WTC11 (cell line): ENCODE results near the gene TYSND1. TPM values are rescaled to one million over a fixed set of nuclear protein-coding genes. Genes with fewer than 3 reads are reported as not detected.

Experiments used
- ATAC-seq: fragments of 200-7000 bp; cut with Tn5 transposase; 2 replicates; pipeline ENCODE4 v1.10.0; 2021; ENCODE audit warnings: mild to moderate bottlenecking, moderate library complexity
- CTCF ChIA-PET: fragments of 300-600 bp; sonication (Branson Sonifier 250); formaldehyde crosslinking; loops from one replicate; lab custom pipeline; 2021; ENCODE audit warnings: antibody characterized with exemption; lab: Charles Lee
- POLR2A ChIA-PET: fragments of 350-600 bp; sonication (Branson Sonifier 250); formaldehyde crosslinking; loops from one replicate; lab custom pipeline; 2021; ENCODE audit warnings: antibody characterized with exemption; lab: Charles Lee
- DNase-seq: peaks from one replicate; pipeline ENCODE4 v3.0.0; 2021; ENCODE audit warnings: low spot score
- H3K27ac Mint-ChIP-seq: 2 replicates; pipeline ENCODE4 v1.8.0; 2021; ENCODE audit warnings: mixed read lengths
- H3K27me3 Mint-ChIP-seq: 2 replicates; pipeline ENCODE4 v1.8.0; 2021; ENCODE audit warnings: low read depth, mild to moderate bottlenecking, moderate library complexity, mixed read lengths
- H3K36me3 Mint-ChIP-seq: 2 replicates; pipeline ENCODE4 v1.8.0; 2021; ENCODE audit warnings: mixed read lengths
- H3K4me1 Mint-ChIP-seq: 2 replicates; pipeline ENCODE4 v1.8.0; 2022; ENCODE audit warnings: mixed read lengths
- H3K4me3 Mint-ChIP-seq: 2 replicates; pipeline ENCODE4 v1.8.0; 2021; ENCODE audit warnings: mild to moderate bottlenecking, moderate library complexity, mixed read lengths
- H3K9me3 Mint-ChIP-seq: 2 replicates; pipeline ENCODE4 v1.8.0; 2021; ENCODE audit warnings: mixed read lengths
- MYBL2 ChIP-seq: sonication (generic); formaldehyde crosslinking; IDR thresholded peaks from 2 replicates; pipeline ENCODE4 v1.8.1; 2023; ENCODE audit warnings: mild to moderate bottlenecking, moderate library complexity, missing genetic modification reagents
- NR2C2 ChIP-seq: sonication (generic); formaldehyde crosslinking; IDR thresholded peaks from 2 replicates; pipeline ENCODE4 v1.8.0; 2022; ENCODE audit warnings: mild to moderate bottlenecking, missing genetic modification reagents
- SP1 ChIP-seq: sonication (generic); formaldehyde crosslinking; conservative IDR thresholded peaks from 2 replicates; pipeline ENCODE4 v1.8.1; 2022; ENCODE audit warnings: missing genetic modification reagents
- TEAD1 ChIP-seq: sonication (generic); formaldehyde crosslinking; IDR thresholded peaks from 2 replicates; pipeline ENCODE4 v1.8.0; 2022; ENCODE audit warnings: mild to moderate bottlenecking, missing genetic modification reagents
- TEAD4 ChIP-seq: sonication (generic); formaldehyde crosslinking; IDR thresholded peaks from 2 replicates; pipeline ENCODE4 v1.8.0; 2022; ENCODE audit warnings: mild to moderate bottlenecking, missing genetic modification reagents
- TP53 ChIP-seq: sonication (generic); formaldehyde crosslinking; IDR thresholded peaks from 2 replicates; pipeline ENCODE4 v1.8.1; 2023; ENCODE audit warnings: mild to moderate bottlenecking, missing genetic modification reagents
- ZBTB21 ChIP-seq: sonication (generic); formaldehyde crosslinking; IDR thresholded peaks from 2 replicates; pipeline ENCODE4 v1.8.1; 2023; ENCODE audit warnings: mild to moderate bottlenecking, missing genetic modification reagents, borderline replicate concordance
- total RNA-seq: library from RNA; stranded (reverse); gene quantifications from 3 replicates; pipeline ENCODE4 v1.2.3, GENCODE V29; 2021
- TF ChIP-seq, protein P1 (sequence below): sonication (generic); formaldehyde crosslinking; IDR thresholded peaks from 2 replicates; pipeline ENCODE4 v1.8.0; 2023; ENCODE audit warnings: missing genetic modification reagents, mild to moderate bottlenecking, borderline replicate concordance
- TF ChIP-seq, protein P2 (sequence below): sonication (generic); formaldehyde crosslinking; IDR thresholded peaks from 2 replicates; pipeline ENCODE4 v1.8.0; 2022; ENCODE audit warnings: mild to moderate bottlenecking, missing genetic modification reagents
- TF ChIP-seq, protein P3 (sequence below): fragments of 250-450 bp; sonication (Bioruptor Pico); IDR thresholded peaks from 2 replicates; pipeline ENCODE4 v1.8.0; 2021; ENCODE audit warnings: mild to moderate bottlenecking
- TF ChIP-seq, protein P4 (sequence below): sonication (generic); formaldehyde crosslinking; IDR thresholded peaks from 2 replicates; pipeline ENCODE4 v1.8.0; 2023; ENCODE audit warnings: mild to moderate bottlenecking, missing genetic modification reagents

The TYSND1 gene
- total RNA-seq, 1 experiment from 2014 or later = 18.9 TPM

DNA sequence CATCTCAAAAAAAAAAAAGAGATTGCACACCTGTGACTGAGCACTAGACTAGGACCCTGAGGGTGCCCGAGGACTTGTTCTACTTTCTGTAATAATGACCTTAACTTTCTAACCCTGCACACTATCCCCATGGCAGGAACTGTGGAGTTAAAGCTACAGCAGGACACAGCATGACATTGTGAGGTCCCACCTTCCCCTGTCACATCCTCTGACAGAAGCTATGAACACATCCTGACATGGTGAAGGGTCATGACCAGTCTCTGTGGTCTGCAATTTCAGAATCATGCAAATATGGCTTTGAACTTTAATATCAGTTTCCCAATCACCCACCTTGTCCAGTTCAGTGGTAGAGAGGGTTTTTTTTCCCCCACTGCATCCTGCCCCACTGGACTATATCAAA lies 42.3 kb upstream of the TYSND1 start:
- Mint-ChIP-seq H3K36me3 (no peaks in the 10 kb centered on the region), H3K27ac (no peak overlapping the region), H3K4me1 (peaks cover 9% of the 10 kb centered on the region), H3K4me3 (no peak overlapping the region), H3K9me3 (no peaks in the 10 kb centered on the region), H3K27me3 (peaks cover 4% of the 10 kb centered on the region; the same call in 1 of the 2 replicates)
- POLR2A ChIA-PET = no interaction called here
- no peak for DNase-seq
- no peak for TF ChIP-seq ZBTB21 (CRISPR knock-in tag)
- no peak for TF ChIP-seq SP1 (CRISPR knock-in tag)
- no peak for TF ChIP-seq MYBL2
- CTCF ChIA-PET = no interaction called here
- ATAC-seq = no peak

DNA sequence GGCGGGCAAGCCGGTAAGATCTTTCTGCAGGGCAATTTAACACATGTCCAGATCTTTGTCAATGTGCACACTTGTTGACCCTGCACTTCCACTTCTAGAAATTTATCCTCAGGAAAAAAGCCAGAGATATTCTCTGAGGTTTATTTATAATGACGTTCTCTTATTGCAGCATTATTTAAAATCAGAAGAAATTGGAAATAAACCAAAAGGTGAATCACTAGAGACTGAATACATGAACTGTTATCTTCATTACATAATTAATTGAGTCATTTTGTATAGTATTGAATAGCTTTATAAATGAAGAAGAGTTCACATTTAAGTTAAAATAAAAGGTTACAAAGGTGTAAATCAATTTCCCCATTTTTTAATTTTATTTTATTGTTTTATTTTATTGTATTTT lies 40.1 kb upstream of the TYSND1 start:
- Mint-ChIP-seq H3K4me3 (no peak overlapping the region), H3K9me3 (no peaks in the 10 kb centered on the region), H3K27ac (no peak overlapping the region), H3K36me3 (no peaks in the 10 kb centered on the region), H3K27me3 (peaks cover 8% of the 10 kb centered on the region; the same call in 1 of the 2 replicates), H3K4me1 (peaks cover 2% of the 10 kb centered on the region)
- ATAC-seq = no peak
- ChIA-PET POLR2A (no interaction called here), CTCF (no interaction called here)
- TF ChIP-seq, protein P1, sequence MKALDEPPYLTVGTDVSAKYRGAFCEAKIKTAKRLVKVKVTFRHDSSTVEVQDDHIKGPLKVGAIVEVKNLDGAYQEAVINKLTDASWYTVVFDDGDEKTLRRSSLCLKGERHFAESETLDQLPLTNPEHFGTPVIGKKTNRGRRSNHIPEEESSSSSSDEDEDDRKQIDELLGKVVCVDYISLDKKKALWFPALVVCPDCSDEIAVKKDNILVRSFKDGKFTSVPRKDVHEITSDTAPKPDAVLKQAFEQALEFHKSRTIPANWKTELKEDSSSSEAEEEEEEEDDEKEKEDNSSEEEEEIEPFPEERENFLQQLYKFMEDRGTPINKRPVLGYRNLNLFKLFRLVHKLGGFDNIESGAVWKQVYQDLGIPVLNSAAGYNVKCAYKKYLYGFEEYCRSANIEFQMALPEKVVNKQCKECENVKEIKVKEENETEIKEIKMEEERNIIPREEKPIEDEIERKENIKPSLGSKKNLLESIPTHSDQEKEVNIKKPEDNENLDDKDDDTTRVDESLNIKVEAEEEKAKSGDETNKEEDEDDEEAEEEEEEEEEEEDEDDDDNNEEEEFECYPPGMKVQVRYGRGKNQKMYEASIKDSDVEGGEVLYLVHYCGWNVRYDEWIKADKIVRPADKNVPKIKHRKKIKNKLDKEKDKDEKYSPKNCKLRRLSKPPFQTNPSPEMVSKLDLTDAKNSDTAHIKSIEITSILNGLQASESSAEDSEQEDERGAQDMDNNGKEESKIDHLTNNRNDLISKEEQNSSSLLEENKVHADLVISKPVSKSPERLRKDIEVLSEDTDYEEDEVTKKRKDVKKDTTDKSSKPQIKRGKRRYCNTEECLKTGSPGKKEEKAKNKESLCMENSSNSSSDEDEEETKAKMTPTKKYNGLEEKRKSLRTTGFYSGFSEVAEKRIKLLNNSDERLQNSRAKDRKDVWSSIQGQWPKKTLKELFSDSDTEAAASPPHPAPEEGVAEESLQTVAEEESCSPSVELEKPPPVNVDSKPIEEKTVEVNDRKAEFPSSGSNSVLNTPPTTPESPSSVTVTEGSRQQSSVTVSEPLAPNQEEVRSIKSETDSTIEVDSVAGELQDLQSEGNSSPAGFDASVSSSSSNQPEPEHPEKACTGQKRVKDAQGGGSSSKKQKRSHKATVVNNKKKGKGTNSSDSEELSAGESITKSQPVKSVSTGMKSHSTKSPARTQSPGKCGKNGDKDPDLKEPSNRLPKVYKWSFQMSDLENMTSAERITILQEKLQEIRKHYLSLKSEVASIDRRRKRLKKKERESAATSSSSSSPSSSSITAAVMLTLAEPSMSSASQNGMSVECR (CRISPR knock-in tag) = no peak
- TF ChIP-seq, protein P2, sequence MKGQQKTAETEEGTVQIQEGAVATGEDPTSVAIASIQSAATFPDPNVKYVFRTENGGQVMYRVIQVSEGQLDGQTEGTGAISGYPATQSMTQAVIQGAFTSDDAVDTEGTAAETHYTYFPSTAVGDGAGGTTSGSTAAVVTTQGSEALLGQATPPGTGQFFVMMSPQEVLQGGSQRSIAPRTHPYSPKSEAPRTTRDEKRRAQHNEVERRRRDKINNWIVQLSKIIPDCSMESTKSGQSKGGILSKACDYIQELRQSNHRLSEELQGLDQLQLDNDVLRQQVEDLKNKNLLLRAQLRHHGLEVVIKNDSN (CRISPR knock-in tag) = no peak
- TF ChIP-seq NR2C2 (CRISPR knock-in tag) = no peak
- TF ChIP-seq TEAD1 (CRISPR knock-in tag) = no peak
- TF ChIP-seq, protein P3, sequence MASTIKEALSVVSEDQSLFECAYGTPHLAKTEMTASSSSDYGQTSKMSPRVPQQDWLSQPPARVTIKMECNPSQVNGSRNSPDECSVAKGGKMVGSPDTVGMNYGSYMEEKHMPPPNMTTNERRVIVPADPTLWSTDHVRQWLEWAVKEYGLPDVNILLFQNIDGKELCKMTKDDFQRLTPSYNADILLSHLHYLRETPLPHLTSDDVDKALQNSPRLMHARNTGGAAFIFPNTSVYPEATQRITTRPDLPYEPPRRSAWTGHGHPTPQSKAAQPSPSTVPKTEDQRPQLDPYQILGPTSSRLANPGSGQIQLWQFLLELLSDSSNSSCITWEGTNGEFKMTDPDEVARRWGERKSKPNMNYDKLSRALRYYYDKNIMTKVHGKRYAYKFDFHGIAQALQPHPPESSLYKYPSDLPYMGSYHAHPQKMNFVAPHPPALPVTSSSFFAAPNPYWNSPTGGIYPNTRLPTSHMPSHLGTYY (CRISPR knock-in tag) = no peak
- DNase-seq = no peak

DNA sequence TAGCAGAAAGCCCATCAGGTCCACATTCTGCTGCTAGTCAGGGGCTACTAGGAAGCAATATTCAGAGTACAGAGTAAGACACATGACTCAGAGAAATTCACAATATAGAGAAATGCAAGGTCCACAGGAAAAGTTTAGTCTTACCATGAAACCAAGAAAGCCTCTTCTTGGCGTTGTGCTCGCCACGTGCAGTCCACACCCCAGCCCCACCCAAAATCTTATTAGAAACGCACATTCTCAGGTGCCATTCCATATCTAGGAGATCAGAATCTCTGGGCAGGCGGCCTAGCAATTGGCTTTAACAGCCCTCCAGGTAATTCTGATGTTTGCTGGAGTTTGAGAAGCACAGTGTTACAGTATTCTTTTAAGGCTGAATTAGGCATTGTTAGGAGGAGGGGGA lies 39.6 kb upstream of the TYSND1 start:
- peaks cover 2% of the 10 kb centered on the region; the same call in 1 of the 2 replicates for H3K9me3 Mint-ChIP-seq
- DNase-seq = no peak
- no peak overlapping the region for H3K27ac Mint-ChIP-seq
- no peak for ATAC-seq
- peaks cover 8% of the 10 kb centered on the region; the same call in 1 of the 2 replicates for H3K27me3 Mint-ChIP-seq
- ChIA-PET CTCF (interaction anchor here (1.4 to 2.0 kb wide), 2 partner anchors 40 to 69 kb away, joined by 4 to 5 read pairs; partner anchors contain the start of gene TYSND1), POLR2A (no interaction called here)
- no peak overlapping the region for H3K4me3 Mint-ChIP-seq
- no peaks in the 10 kb centered on the region for H3K4me1 Mint-ChIP-seq
- H3K36me3 Mint-ChIP-seq = no peaks in the 10 kb centered on the region
- no peak for TF ChIP-seq TP53 (CRISPR knock-in tag)
- no peak for TF ChIP-seq TEAD4 (CRISPR knock-in tag)
- TF ChIP-seq, protein P4, sequence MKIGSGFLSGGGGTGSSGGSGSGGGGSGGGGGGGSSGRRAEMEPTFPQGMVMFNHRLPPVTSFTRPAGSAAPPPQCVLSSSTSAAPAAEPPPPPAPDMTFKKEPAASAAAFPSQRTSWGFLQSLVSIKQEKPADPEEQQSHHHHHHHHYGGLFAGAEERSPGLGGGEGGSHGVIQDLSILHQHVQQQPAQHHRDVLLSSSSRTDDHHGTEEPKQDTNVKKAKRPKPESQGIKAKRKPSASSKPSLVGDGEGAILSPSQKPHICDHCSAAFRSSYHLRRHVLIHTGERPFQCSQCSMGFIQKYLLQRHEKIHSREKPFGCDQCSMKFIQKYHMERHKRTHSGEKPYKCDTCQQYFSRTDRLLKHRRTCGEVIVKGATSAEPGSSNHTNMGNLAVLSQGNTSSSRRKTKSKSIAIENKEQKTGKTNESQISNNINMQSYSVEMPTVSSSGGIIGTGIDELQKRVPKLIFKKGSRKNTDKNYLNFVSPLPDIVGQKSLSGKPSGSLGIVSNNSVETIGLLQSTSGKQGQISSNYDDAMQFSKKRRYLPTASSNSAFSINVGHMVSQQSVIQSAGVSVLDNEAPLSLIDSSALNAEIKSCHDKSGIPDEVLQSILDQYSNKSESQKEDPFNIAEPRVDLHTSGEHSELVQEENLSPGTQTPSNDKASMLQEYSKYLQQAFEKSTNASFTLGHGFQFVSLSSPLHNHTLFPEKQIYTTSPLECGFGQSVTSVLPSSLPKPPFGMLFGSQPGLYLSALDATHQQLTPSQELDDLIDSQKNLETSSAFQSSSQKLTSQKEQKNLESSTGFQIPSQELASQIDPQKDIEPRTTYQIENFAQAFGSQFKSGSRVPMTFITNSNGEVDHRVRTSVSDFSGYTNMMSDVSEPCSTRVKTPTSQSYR = no peak
